ENCODE data around the gene TMEM60.
"Not testable (repeated sequence)": the region's sequence is repeated elsewhere in the genome, so short reads cannot be mapped to it uniquely, and the experiment has no call there.

Gene TMEM60

GRCh38 chr7:77811516-77812289 is 13.5 kb upstream of the TMEM60 start:
- no peak for DNase-seq

- DNase-seq, result no peak
Observed at GRCh38 chr7:77808517-77808916, 10.3 kb upstream of the TMEM60 start.

DNA sequence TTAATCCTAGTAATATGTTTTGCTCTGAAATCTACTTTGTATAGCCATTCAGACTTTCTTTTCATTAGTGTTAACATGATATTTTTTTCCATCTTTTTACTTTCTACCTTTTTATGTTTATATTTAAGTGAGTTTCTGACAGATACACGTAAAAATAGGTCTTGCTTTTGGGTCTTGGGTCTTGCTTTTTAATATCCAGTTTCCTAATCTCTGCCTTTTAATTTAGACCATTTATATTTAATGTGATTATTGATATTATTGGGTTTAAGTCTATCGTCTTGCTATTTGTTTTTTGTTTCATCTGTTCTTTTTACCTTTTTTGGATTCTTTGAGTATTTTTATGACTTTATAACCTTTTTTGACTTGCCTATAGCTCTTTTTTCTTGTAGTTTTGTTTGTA is 8.2 kb upstream of the TMEM60 start:
- DNase-seq, result no peak

DNA sequence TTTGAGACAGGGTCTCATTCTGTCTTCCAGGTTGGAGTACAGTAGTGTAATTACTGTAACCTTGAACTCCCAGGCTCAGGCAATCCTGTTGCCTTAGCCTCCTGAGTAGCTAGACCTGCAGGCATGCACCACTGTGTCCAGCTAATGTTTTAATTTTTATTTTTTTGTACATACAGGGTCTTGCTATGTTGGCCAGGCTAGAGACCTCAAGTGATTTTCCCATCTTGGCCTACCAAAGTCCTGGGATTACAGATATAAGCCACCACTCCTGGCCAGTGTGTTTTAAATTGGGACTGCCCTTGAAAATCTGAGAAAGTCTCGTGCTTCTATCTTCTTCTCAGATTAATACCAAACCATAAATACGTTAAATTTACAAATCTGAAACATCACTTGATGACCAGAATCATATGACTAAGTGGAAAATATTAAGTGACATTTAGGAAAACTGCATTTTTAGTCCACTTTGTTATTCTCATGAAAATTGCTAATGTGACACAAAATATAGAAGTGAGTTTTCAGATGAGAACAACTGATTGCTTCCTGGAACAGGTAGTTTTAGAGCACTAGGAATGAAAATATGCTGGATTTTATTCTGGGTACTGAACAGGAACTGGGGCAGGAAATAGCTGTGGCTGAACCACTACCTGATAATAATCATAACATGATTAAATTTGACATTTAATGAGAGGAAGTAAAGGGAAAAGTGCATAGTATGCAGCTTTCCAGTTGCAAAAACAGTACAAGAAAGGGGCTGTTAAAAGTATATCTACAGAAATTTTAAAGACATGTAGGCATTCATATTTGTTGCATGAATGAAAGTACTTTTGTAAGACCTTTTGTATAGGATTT is 4.5 kb upstream of the TMEM60 start:
- DNase-seq, result no peak

DNA sequence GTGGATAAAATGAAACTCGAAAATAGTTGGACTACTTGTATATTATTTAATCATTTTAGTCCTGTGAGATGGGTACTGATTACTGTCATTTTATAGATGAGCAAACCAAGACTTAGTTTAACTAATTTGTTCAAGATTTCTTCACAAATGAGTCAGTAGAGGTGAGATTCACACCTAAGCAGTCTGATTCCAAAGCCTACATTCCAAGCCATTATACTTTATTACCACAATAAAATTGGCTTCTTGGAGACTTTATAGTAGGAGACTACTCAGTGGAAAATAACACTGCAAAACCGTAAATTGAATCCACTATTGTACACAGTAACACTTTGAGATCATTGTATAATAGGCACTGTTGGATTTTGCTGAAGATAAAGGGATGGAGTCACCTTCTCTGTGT is 2.5 kb upstream of the TMEM60 start:
- DNase-seq, result no peak

GRCh38 chr7:77800158-77800557 is 1.9 kb upstream of the TMEM60 start:
- no peak for DNase-seq

DNA sequence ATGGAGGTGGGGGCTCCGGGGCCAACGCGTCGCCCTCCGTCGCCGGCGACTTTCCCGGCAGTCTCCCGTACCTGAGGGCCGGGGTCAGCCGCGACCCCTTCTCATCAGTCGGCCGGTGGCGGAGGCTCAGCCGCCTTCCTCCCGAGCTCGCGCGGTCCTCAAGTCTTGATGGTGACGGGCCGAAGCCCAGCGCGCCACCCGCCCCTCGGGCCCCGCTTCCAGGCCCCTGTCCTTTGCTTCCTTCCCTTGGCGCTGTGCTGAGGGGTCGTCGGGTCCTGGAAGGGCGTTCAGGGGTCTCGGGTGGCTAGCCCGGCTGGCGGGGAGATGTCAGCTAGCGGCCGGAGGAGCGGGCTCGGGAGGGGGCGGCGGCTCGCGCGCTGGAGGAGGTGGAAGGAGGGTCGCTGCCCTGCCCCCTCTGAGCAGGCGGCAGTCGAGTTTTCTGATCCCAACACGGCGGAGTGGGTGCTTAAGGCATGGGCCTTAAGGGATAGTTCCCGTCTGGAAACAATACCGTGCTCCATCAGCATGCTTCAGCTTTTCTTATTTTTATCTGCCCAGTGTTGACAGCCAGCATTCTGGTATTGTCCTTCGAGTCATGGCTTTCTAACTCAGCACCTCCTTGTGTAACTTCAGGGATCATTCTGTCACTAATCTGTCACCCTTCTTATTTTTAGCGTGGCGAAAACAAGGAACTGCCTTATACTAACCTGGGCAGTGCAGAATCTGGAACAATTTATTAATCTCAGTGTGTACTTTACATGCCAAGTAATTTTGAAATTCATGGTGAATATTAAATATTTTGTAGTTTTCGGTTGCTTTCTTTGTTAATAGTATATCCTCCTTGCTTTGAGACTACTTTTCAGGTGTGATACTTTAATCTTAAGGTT is 1.1 kb upstream of the TMEM60 start:
- DNase-seq, result no peak

DNA sequence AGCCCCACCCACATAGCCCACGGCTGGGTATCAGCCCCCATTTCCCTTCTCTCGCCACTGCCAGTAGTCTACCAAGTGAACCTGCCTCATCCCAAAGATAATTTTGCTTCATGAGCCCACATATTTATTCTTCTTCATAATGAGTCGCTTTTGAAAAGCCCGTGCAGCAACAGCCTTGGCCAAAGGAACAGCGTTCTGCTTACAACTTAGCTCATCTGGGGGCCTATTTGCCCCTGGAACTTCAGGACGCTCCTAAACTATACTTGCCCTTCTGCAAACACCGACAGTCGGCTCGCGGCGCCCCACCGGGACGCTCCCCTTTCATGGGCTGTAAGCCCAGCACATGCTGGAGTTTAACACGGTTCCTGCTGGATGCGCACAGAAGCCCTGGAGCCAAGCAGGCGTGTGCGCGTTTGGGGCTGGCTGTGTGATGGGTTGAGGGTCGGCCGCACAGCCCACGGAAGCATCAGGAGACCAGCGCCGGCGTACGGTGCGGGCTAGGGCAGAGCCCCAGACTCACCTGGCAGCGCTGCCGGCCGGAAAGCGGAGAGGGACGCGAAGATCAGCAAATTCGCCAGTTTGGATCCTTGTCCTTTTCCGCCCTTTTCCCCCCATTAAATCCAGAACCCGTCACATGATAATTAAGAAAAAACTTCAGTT is 370 bp downstream of the TMEM60 start:
- DNase-seq, result no peak

DNA sequence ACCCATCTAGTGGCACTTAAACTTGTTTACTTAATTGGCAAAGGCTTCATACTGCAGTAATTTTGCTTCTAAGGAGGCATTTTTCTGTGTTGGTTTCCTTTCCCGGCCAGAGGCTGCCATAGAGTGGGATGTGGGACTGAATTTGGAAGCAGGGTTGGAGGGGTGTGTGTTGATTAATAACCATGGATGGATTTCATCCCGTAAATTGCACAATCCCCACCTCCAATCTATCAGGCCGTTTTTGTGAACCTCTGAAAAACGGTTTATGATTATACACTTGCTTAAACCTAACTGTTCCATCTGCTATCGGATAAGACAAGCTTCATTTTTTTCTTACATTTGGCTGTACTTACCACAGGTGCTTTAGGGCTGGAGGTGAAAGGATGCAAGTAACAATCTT is 1.3 kb downstream of the TMEM60 start:
- DNase-seq, result no peak

DNA sequence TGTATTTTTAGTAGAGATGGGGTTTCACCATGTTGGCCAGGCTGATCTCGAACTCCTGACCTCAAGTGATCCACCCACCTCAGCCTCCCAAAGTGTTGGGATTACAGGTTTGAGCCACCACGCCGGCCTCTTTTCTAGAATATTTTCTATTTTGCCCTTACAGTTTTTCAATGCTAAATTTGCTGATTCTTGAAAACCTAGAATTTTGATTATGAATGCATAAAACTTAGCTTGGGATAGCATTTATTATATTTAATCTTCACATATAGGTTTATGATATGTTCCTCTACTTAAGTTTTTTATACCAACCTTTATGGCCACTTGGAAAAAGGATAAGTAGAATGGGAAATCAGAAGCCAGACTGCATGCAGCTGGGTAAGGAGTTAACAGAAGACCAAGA is 2.1 kb downstream of the TMEM60 start:
- DNase-seq, result no peak

- no peak for DNase-seq
Observed at GRCh38 chr7:77794000-77794399, 4.2 kb downstream of the TMEM60 start.

DNA sequence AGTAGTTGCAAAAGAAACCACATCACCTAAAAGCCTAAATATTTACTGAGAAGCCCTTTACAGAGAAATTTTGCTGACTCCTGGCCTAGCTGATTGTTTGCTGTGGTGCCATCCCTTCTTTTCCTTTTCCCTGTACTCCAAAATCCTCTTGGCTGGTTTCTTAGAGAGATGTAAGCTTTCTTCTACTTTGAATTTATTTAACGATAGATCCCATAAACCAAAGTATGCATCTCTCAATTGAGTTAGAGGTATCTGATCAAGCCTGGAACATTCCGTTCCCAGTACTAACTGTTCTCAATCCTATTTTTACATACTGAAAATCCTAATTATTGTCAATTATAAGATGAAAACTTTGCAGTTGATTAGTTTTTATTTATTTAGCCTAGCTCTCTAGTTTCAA is 6.3 kb downstream of the TMEM60 start:
- no peak for DNase-seq

DNA sequence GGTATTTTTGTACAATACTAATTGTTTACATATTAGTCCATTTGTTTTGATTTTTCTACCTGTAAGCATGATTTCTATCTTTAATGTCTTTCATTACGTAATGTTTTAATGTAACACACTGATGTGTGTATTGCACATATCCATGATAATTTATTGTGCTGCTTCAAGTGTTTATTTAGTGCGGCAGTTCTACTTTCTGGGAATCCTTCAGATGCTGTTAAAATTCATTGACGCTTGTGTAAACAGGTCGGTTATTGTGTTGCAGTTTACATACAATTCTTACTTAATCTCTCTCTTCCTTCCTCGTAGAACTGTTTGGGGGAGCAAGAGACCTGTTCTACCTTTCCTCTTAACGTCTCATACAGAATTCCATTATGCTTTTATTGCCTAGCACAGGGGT is 6.9 kb downstream of the TMEM60 start:
- no peak for DNase-seq

DNA sequence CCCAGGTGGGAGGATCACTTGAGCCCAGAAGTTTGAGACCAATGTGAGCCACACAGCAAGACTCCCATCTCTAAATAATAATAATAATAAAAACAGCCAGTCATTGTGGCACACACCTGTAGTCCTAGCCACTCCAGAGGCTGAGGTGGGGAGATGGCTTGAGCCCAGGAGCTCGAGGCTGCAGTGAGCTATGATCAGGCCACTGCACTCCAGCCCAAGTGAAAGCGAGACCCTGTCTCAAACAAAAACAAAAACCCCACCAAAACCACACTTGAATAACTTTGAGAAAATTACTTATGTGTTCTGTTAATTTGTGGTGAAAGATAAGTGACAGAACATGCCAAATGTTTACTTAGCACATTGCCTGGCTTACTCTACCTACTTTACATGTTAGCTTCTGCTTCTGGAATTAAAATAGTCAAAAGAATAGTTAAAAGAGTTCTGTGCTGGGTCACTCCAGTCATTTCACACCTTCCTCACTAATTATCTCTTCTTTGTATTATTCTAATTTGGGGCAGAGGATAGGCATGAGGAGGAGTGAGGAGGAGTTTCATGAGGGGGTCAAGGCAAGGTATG is 9.8 kb downstream of the TMEM60 start:
- DNase-seq, result no peak

DNA sequence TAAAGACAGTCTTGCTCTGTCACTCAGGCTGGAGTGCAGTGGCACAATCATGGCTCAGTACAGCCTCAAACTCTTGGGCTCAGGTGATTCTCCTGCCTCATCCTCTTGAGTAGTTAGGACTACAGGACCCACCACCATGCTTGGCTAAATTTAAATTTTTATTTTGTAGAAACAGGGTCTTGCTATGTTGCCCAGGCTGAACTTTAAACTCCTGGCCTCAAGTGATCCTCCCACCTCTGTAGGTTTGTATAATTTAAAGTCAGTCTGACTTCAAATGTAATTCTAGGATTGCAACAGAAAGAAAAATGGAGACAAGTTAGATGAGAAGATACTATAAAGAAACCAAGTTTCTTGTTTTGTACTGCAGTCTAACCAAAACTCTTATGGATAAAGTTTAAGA is 11.5 kb downstream of the TMEM60 start:
- no peak for DNase-seq

DNA sequence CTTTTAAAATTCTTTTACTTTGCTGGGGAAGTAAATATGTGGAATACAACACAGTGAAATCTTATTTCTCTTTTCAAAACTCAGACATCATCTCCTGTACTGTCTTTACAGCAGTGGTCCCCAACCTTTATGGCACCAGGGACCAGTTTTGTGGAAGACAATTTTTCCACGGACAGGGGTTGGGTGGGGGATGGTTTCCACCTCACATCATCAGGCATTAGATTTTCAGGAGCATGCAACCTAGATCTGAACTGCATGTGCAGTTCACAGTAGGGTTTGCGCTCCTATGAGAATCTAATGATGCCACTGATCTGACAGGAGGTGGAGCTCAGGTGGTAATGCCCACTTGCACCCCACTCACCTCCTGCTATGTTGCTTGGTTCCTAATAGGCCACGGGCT is 12.2 kb downstream of the TMEM60 start:
- no peak for DNase-seq

- not testable (repeated sequence) for DNase-seq
Observed at GRCh38 chr7:77784426-77784825, 13.8 kb downstream of the TMEM60 start.

DNA sequence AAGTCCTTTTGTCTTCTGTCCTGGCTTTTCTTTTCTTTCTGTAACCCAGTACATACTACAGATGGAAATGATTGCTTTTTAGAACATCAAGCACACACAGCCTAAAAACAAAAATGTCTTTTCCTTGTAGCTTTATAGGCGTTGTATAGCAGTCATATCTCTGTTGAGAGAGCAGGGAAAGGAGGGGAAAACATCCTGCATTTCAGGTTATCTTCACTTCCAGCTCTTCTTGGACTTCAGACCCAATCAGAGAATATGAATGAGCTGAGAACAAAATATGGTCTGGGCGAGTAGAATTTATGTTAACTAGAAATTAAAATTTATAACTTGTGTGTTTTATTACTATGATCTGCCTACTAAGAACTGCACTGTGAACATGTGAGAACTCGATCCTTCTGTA is 14.7 kb downstream of the TMEM60 start:
- no peak for DNase-seq

DNA sequence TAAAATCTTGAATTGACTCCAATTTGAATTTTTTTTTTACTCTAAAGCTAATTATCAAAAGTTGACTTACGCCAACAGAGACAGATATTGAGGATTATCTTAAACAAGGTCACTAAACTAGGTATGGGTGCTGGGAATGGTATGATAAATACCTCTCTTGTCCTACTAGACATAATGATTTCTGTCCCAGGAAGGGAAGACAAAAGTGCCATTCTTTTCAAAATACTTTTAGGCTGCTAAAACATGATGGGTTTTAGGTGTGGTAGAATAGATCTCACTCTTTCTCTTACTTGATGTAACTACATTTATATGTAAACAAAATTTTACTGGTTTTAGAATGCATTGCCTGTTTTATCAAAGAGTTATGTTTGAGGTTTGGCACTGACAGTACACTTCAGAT is 15.1 kb downstream of the TMEM60 start:
- no peak for DNase-seq

GRCh38 chr7:77782383-77782782 is 15.9 kb downstream of the TMEM60 start:
- DNase-seq, result no peak

DNA sequence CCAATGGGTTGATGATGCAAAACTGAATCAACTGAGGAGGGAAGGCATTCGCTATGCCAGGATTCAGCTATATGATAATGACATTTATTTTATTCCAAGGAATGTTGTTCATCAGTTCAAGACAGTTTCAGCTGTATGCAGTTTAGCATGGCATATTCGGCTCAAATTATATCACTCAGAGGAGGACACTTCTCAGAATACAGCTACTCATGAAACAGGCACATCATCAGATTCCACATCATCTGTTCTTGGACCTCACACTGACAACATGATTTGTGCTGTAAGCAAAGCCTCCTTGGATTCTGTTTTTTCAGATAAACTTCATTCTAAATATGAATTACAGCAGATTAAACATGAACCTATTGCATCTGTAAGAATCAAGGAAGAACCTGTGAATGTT is 19.7 kb downstream of the TMEM60 start:
- DNase-seq, result no peak

DNA sequence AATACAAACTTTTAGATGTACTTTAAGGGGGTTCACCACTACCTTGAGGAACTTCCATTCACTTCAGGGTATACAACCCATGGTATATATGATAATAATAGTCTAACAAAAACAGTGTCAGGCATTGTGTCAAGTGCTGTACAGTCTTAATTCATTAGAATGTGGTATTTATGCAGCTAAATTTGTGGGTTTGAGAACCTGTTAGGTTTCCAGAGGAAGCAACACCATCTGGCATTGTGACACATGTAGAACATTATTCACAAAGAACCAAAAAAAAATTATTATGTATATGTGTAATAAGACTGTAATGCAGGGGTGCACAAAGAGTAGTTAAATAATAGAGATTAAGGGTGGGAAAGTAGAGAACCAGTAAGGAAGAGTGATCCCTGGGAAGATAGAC is 26.3 kb downstream of the TMEM60 start:
- DNase-seq, result no peak
